ENCODE results near the gene RPL35.

The RPL35 gene

GRCh38 chr9:124870723-124871122 is 9.0 kb upstream of the RPL35 start:
- H3K4ac ChIP-seq (ENCODE audit: low read depth in 1 of 2, low read length in 2 of 2), result peak overlapping the region in 1 of 2 experiments; percentile 68
- no peak overlapping the region for H2AFZ ChIP-seq (ENCODE audit: low read depth, low read length)
- no peaks in the 10 kb centered on the region for H3K9me3 ChIP-seq (ENCODE audit: control insufficient read depth, low read length)
- H4K91ac ChIP-seq (ENCODE audit: low read length), result no peak overlapping the region
- no peak overlapping the region for H4K8ac ChIP-seq (ENCODE audit: low read length)
- no peaks in the 10 kb centered on the region for H3K27me3 ChIP-seq (ENCODE audit: control insufficient read depth in 1 of 2, insufficient read depth in 1 of 2, low read length in 2 of 2)
- H3K18ac ChIP-seq (ENCODE audit: low read depth in 1 of 2, low read length in 2 of 2), result peak overlapping the region in 1 of 2 experiments; percentile 85
- H3K79me1 ChIP-seq (replicated peaks; ENCODE audit: low read length, poor library complexity, severe bottlenecking), result peaks cover 17% of the 10 kb centered on the region
- peaks cover 31 to 33% of the 10 kb centered on the region in 2 experiments for H3K36me3 ChIP-seq (ENCODE audit: control insufficient read depth in 1 of 2, insufficient read depth in 2 of 2, low read depth in 1 of 2, low read length in 2 of 2)
- WGBS, result 83% methylated on average over 6 of the region's 6 CpGs
- H3K9ac ChIP-seq (ENCODE audit: low read length), result peak overlapping the region; percentile 97
- H3K4me3 ChIP-seq (ENCODE audit: insufficient read depth in 1 of 2, low read depth in 1 of 2, low read length in 2 of 2), result peak overlapping the region; percentile 29 to 93
- H3K27ac ChIP-seq (ENCODE audit: low read length, poor library complexity, severe bottlenecking), result peak overlapping the region; percentile 73
- H2AK5ac ChIP-seq (ENCODE audit: low read length, severe bottlenecking), result peak overlapping the region; percentile 9
- peak overlapping the region in 1 of 2 experiments; percentile 18 for H3K14ac ChIP-seq (ENCODE audit: low read length in 2 of 2)
- H3K4me1 ChIP-seq (ENCODE audit: control insufficient read depth, insufficient read depth, low read depth, low read length), result peaks cover 28% of the 10 kb centered on the region
- H2BK5ac ChIP-seq (ENCODE audit: low read depth, low read length, poor library complexity, severe bottlenecking), result no peak overlapping the region
- peak overlapping the region in 1 of 2 experiments; percentile 74 for H3K23ac ChIP-seq (ENCODE audit: low read length in 2 of 2)
- peak overlapping the region in 1 of 2 experiments; percentile 51 for H2BK12ac ChIP-seq (ENCODE audit: low read length in 2 of 2)
- peak overlapping the region; percentile 92 for H3K4me2 ChIP-seq (ENCODE audit: low read length, poor library complexity, severe bottlenecking)
- no peak overlapping the region for H2BK15ac ChIP-seq (ENCODE audit: low read depth, poor library complexity, severe bottlenecking)
- no peak for DNase-seq
- H2BK120ac ChIP-seq (ENCODE audit: low read depth, low read length), result no peak overlapping the region

- H4K8ac ChIP-seq (ENCODE audit: low read length), result peak overlapping the region; percentile 15
- H2BK120ac ChIP-seq (ENCODE audit: low read depth, low read length), result peak overlapping the region; percentile 78
- H4K91ac ChIP-seq (ENCODE audit: low read length), result peak overlapping the region; percentile 86
- H2AK5ac ChIP-seq (ENCODE audit: low read length, severe bottlenecking), result peak overlapping the region; percentile 9
- DNase-seq, result peak; percentile 52
- H2BK15ac ChIP-seq (ENCODE audit: low read depth, poor library complexity, severe bottlenecking), result peak overlapping the region; percentile 61
- 7% methylated on average over 12 of the region's 12 CpGs for WGBS
- H3K27me3 ChIP-seq (ENCODE audit: control insufficient read depth in 1 of 2, insufficient read depth in 1 of 2, low read length in 2 of 2), result no peaks in the 10 kb centered on the region
- H3K23ac ChIP-seq (ENCODE audit: low read length in 2 of 2), result no peak overlapping the region
- peak overlapping the region; percentile 73 for H3K27ac ChIP-seq (ENCODE audit: low read length, poor library complexity, severe bottlenecking)
- H2BK5ac ChIP-seq (ENCODE audit: low read depth, low read length, poor library complexity, severe bottlenecking), result no peak overlapping the region
- peaks cover 12% of the 10 kb centered on the region for H3K79me1 ChIP-seq (replicated peaks; ENCODE audit: low read length, poor library complexity, severe bottlenecking)
- peak overlapping the region in 1 of 2 experiments; percentile 48 for H2BK12ac ChIP-seq (ENCODE audit: low read length in 2 of 2)
- peak overlapping the region; percentile 93 to 95 for H3K18ac ChIP-seq (ENCODE audit: low read depth in 1 of 2, low read length in 2 of 2)
- H3K4me2 ChIP-seq (ENCODE audit: low read length, poor library complexity, severe bottlenecking), result peak overlapping the region; percentile 92
- H3K4me3 ChIP-seq (ENCODE audit: insufficient read depth in 1 of 2, low read depth in 1 of 2, low read length in 2 of 2), result peak overlapping the region; percentile 93 to 98
- no peaks in the 10 kb centered on the region for H3K9me3 ChIP-seq (ENCODE audit: control insufficient read depth, low read length)
- H3K9ac ChIP-seq (ENCODE audit: low read length), result peak overlapping the region; percentile 97
- H3K4me1 ChIP-seq (ENCODE audit: control insufficient read depth, insufficient read depth, low read depth, low read length), result peaks cover 28% of the 10 kb centered on the region
- H3K36me3 ChIP-seq (ENCODE audit: control insufficient read depth in 1 of 2, insufficient read depth in 2 of 2, low read depth in 1 of 2, low read length in 2 of 2), result peaks cover 25 to 26% of the 10 kb centered on the region in 2 experiments
- H3K4ac ChIP-seq (ENCODE audit: low read depth in 1 of 2, low read length in 2 of 2), result peak overlapping the region; percentile 57 to 75
- peak overlapping the region; percentile 18 to 27 for H3K14ac ChIP-seq (ENCODE audit: low read length in 2 of 2)
- no peak overlapping the region for H2AFZ ChIP-seq (ENCODE audit: low read depth, low read length)
Measured at GRCh38 chr9:124869986-124870560, 8.3 kb upstream of the RPL35 start.

- peak overlapping the region; percentile 75 for H4K8ac ChIP-seq (ENCODE audit: low read length)
- H2BK5ac ChIP-seq (ENCODE audit: low read depth, low read length, poor library complexity, severe bottlenecking), result peak overlapping the region; percentile 68
- under 1% methylated on average over 29 of the region's 41 CpGs for WGBS
- H3K27ac ChIP-seq (ENCODE audit: low read length, poor library complexity, severe bottlenecking), result peak overlapping the region; percentile 73
- peak overlapping the region; percentile 93 to 95 for H3K18ac ChIP-seq (ENCODE audit: low read depth in 1 of 2, low read length in 2 of 2)
- peak overlapping the region in 1 of 2 experiments; percentile 67 for H2BK12ac ChIP-seq (ENCODE audit: low read length in 2 of 2)
- peak overlapping the region; percentile 78 for H2BK120ac ChIP-seq (ENCODE audit: low read depth, low read length)
- H3K79me1 ChIP-seq (replicated peaks; ENCODE audit: low read length, poor library complexity, severe bottlenecking), result peaks cover 8% of the 10 kb centered on the region
- H3K14ac ChIP-seq (ENCODE audit: low read length in 2 of 2), result peak overlapping the region; percentile 29 to 82
- peak overlapping the region; percentile 92 for H3K4me2 ChIP-seq (ENCODE audit: low read length, poor library complexity, severe bottlenecking)
- H3K9ac ChIP-seq (ENCODE audit: low read length), result peak overlapping the region; percentile 97
- no peaks in the 10 kb centered on the region for H3K27me3 ChIP-seq (ENCODE audit: control insufficient read depth in 1 of 2, insufficient read depth in 1 of 2, low read length in 2 of 2)
- peak overlapping the region; percentile 86 for H4K91ac ChIP-seq (ENCODE audit: low read length)
- H2BK15ac ChIP-seq (ENCODE audit: low read depth, poor library complexity, severe bottlenecking), result peak overlapping the region; percentile 92
- peaks cover 28% of the 10 kb centered on the region for H3K4me1 ChIP-seq (ENCODE audit: control insufficient read depth, insufficient read depth, low read depth, low read length)
- peak overlapping the region in 1 of 2 experiments; percentile 98 for H3K23ac ChIP-seq (ENCODE audit: low read length in 2 of 2)
- H3K9me3 ChIP-seq (ENCODE audit: control insufficient read depth, low read length), result no peaks in the 10 kb centered on the region
- H2AK5ac ChIP-seq (ENCODE audit: low read length, severe bottlenecking), result no peak overlapping the region
- peaks cover 20 to 21% of the 10 kb centered on the region in 2 experiments for H3K36me3 ChIP-seq (ENCODE audit: control insufficient read depth in 1 of 2, insufficient read depth in 2 of 2, low read depth in 1 of 2, low read length in 2 of 2)
- H3K4ac ChIP-seq (ENCODE audit: low read depth in 1 of 2, low read length in 2 of 2), result peak overlapping the region; percentile 75 to 92
- H3K4me3 ChIP-seq (ENCODE audit: insufficient read depth in 1 of 2, low read depth in 1 of 2, low read length in 2 of 2), result peak overlapping the region; percentile 93 to 98
- peak overlapping the region; percentile 77 for H2AFZ ChIP-seq (ENCODE audit: low read depth, low read length)
- peak; percentile 46 for DNase-seq
Measured at GRCh38 chr9:124869466-124869985, 7.8 kb upstream of the RPL35 start.

Data from mesenchymal stem cell (in vitro differentiated cells and primary cell).